Measurements from ENCODE around the gene PCDHB14.
"Not testable (repeated sequence)": the region's sequence is repeated elsewhere in the genome, so short reads cannot be mapped to it uniquely, and the experiment has no call there.

PCDHB14 gene

DNA sequence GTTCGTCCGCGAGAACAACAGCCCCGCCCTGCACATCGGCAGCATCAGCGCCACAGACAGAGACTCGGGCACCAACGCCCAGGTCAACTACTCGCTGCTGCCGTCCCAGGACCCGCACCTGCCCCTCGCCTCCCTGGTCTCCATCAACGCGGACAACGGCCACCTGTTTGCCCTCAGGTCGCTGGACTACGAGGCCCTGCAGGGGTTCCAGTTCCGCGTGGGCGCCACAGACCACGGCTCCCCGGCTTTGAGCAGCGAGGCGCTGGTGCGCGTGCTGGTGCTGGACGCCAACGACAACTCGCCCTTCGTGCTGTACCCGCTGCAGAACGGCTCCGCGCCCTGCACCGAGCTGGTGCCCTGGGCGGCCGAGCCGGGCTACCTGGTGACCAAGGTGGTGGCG is 12.9 kb upstream of the PCDHB14 start:
- H3K36me3 ChIP-seq (ENCODE audit: control insufficient read depth in 1 of 2, insufficient read depth in 2 of 2, low read length in 2 of 2); H3K27me3 ChIP-seq (ENCODE audit: control insufficient read depth in 1 of 2, insufficient read depth in 2 of 2, low read length in 2 of 2); H3K9ac ChIP-seq (ENCODE audit: low read depth in 1 of 2, low read length in 2 of 2); H3K27ac ChIP-seq (ENCODE audit: low read depth, low read length); H3K4me3 ChIP-seq (ENCODE audit: low read depth in 1 of 2, low read length in 2 of 2); H3K4me1 ChIP-seq (ENCODE audit: control insufficient read depth in 1 of 2, insufficient read depth in 2 of 2, low read length in 2 of 2): not testable (repeated sequence)
- peaks cover 4 to 13% of the 10 kb centered on the region in 2 donors for H3K9me3 ChIP-seq (ENCODE audit: control insufficient read depth in 1 of 2, low read length in 2 of 2)

DNA sequence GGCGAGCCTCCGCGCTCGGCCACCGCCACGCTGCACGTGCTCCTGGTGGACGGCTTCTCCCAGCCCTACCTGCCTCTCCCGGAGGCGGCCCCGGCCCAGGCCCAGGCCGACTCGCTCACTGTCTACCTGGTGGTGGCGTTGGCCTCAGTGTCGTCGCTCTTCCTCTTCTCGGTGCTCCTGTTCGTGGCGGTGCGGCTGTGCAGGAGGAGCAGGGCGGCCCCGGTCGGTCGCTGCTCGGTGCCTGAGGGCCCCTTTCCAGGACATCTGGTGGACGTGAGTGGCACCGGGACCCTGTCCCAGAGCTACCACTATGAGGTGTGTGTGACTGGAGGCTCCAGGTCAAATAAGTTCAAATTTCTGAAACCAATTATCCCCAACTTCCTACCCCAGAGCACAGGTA is 12.3 kb upstream of the PCDHB14 start:
- H3K27ac ChIP-seq (ENCODE audit: low read depth, low read length); H3K4me3 ChIP-seq (ENCODE audit: low read depth in 1 of 2, low read length in 2 of 2); H3K36me3 ChIP-seq (ENCODE audit: control insufficient read depth in 1 of 2, insufficient read depth in 2 of 2, low read length in 2 of 2); H3K4me1 ChIP-seq (ENCODE audit: control insufficient read depth in 1 of 2, insufficient read depth in 2 of 2, low read length in 2 of 2); H3K9ac ChIP-seq (ENCODE audit: low read depth in 1 of 2, low read length in 2 of 2); H3K27me3 ChIP-seq (ENCODE audit: control insufficient read depth in 1 of 2, insufficient read depth in 2 of 2, low read length in 2 of 2): not testable (repeated sequence)
- H3K9me3 ChIP-seq (ENCODE audit: control insufficient read depth in 1 of 2, low read length in 2 of 2): peaks cover 4 to 15% of the 10 kb centered on the region in 2 donors

DNA sequence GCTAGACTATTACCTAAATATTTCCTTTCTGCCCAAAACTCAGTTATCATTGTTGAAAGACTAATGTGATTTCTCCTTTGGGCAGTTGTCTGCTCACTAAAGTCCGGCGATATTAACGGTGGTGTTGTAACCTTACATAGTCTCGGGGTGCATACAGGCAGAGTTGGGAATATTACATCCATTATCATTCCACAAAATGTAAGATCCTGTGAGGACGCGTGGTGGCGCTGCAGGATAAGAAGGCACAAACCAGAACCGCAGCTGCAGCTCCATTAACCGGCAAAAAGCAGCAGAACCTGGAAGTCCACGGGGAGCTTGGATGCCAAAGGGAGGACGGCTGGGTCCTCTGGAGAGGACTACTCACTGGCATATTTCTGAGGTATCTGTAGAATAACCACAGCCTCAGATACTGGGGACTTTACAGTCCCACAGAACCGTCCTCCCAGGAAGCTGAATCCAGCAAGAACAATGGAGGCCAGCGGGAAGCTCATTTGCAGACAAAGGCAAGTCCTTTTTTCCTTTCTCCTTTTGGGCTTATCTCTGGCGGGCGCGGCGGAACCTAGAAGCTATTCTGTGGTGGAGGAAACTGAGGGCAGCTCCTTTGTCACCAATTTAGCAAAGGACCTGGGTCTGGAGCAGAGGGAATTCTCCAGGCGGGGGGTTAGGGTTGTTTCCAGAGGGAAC is 9.3 kb upstream of the PCDHB14 start, which contains the start of gene PCDHB13:
Gene PCDHB13 (plus strand): TSS at position 264 of the 684 bp plus-strand sequence. CDS start 205 bp downstream, at position 469.
- H3K4me1 ChIP-seq (ENCODE audit: control insufficient read depth in 1 of 2, insufficient read depth in 2 of 2, low read length in 2 of 2); H3K4me3 ChIP-seq (ENCODE audit: low read depth in 1 of 2, low read length in 2 of 2); H3K9ac ChIP-seq (ENCODE audit: low read depth in 1 of 2, low read length in 2 of 2); H3K36me3 ChIP-seq (ENCODE audit: control insufficient read depth in 1 of 2, insufficient read depth in 2 of 2, low read length in 2 of 2); H3K27ac ChIP-seq (ENCODE audit: low read depth, low read length); H3K27me3 ChIP-seq (ENCODE audit: control insufficient read depth in 1 of 2, insufficient read depth in 2 of 2, low read length in 2 of 2): not testable (repeated sequence)
- H3K9me3 ChIP-seq (ENCODE audit: control insufficient read depth in 1 of 2, low read length in 2 of 2): peaks cover 9 to 23% of the 10 kb centered on the region in 2 donors

GRCh38 chr5:141214583-141214982 is 8.6 kb upstream of the PCDHB14 start:
- H3K27me3 ChIP-seq (ENCODE audit: control insufficient read depth in 1 of 2, insufficient read depth in 2 of 2, low read length in 2 of 2); H3K4me1 ChIP-seq (ENCODE audit: control insufficient read depth in 1 of 2, insufficient read depth in 2 of 2, low read length in 2 of 2); H3K9ac ChIP-seq (ENCODE audit: low read depth in 1 of 2, low read length in 2 of 2); H3K36me3 ChIP-seq (ENCODE audit: control insufficient read depth in 1 of 2, insufficient read depth in 2 of 2, low read length in 2 of 2); H3K27ac ChIP-seq (ENCODE audit: low read depth, low read length); H3K4me3 ChIP-seq (ENCODE audit: low read depth in 1 of 2, low read length in 2 of 2): not testable (repeated sequence)
- H3K9me3 ChIP-seq (ENCODE audit: control insufficient read depth in 1 of 2, low read length in 2 of 2): peaks cover 6 to 23% of the 10 kb centered on the region in 2 donors

DNA sequence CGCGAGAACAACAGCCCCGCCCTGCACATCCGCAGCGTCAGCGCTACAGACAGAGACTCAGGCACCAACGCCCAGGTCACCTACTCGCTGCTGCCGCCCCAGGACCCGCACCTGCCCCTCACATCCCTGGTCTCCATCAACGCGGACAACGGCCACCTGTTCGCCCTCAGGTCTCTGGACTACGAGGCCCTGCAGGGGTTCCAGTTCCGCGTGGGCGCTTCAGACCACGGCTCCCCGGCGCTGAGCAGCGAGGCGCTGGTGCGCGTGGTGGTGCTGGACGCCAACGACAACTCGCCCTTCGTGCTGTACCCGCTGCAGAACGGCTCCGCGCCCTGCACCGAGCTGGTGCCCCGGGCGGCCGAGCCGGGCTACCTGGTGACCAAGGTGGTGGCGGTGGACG is 7.6 kb upstream of the PCDHB14 start:
- not testable (repeated sequence) for H3K27me3 ChIP-seq (ENCODE audit: control insufficient read depth in 1 of 2, insufficient read depth in 2 of 2, low read length in 2 of 2); H3K4me1 ChIP-seq (ENCODE audit: control insufficient read depth in 1 of 2, insufficient read depth in 2 of 2, low read length in 2 of 2); H3K36me3 ChIP-seq (ENCODE audit: control insufficient read depth in 1 of 2, insufficient read depth in 2 of 2, low read length in 2 of 2); H3K27ac ChIP-seq (ENCODE audit: low read depth, low read length); H3K4me3 ChIP-seq (ENCODE audit: low read depth in 1 of 2, low read length in 2 of 2); H3K9ac ChIP-seq (ENCODE audit: low read depth in 1 of 2, low read length in 2 of 2)
- H3K9me3 ChIP-seq (ENCODE audit: control insufficient read depth in 1 of 2, low read length in 2 of 2): peaks cover 8 to 17% of the 10 kb centered on the region in 2 donors

DNA sequence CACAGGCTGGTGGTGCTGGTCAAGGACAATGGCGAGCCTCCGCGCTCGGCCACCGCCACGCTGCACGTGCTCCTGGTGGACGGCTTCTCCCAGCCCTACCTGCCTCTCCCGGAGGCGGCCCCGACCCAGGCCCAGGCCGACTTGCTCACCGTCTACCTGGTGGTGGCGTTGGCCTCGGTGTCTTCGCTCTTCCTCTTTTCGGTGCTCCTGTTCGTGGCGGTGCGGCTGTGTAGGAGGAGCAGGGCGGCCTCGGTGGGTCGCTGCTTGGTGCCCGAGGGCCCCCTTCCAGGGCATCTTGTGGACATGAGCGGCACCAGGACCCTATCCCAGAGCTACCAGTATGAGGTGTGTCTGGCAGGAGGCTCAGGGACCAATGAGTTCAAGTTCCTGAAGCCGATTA is 7.1 kb upstream of the PCDHB14 start:
- not testable (repeated sequence) for H3K4me3 ChIP-seq (ENCODE audit: low read depth in 1 of 2, low read length in 2 of 2); H3K36me3 ChIP-seq (ENCODE audit: control insufficient read depth in 1 of 2, insufficient read depth in 2 of 2, low read length in 2 of 2); H3K4me1 ChIP-seq (ENCODE audit: control insufficient read depth in 1 of 2, insufficient read depth in 2 of 2, low read length in 2 of 2); H3K27me3 ChIP-seq (ENCODE audit: control insufficient read depth in 1 of 2, insufficient read depth in 2 of 2, low read length in 2 of 2); H3K27ac ChIP-seq (ENCODE audit: low read depth, low read length); H3K9ac ChIP-seq (ENCODE audit: low read depth in 1 of 2, low read length in 2 of 2)
- H3K9me3 ChIP-seq (ENCODE audit: control insufficient read depth in 1 of 2, low read length in 2 of 2): peaks cover 8 to 17% of the 10 kb centered on the region in 2 donors

- not testable (repeated sequence) for H3K27me3 ChIP-seq (ENCODE audit: control insufficient read depth in 1 of 2, insufficient read depth in 2 of 2, low read length in 2 of 2); H3K27ac ChIP-seq (ENCODE audit: low read depth, low read length); H3K4me1 ChIP-seq (ENCODE audit: control insufficient read depth in 1 of 2, insufficient read depth in 2 of 2, low read length in 2 of 2); H3K4me3 ChIP-seq (ENCODE audit: low read depth in 1 of 2, low read length in 2 of 2); H3K9ac ChIP-seq (ENCODE audit: low read depth in 1 of 2, low read length in 2 of 2); H3K36me3 ChIP-seq (ENCODE audit: control insufficient read depth in 1 of 2, insufficient read depth in 2 of 2, low read length in 2 of 2)
- H3K9me3 ChIP-seq (ENCODE audit: control insufficient read depth in 1 of 2, low read length in 2 of 2): peaks cover 10 to 11% of the 10 kb centered on the region in 2 donors
Measured at GRCh38 chr5:141224844-141225243, 1.7 kb downstream of the PCDHB14 start.

DNA sequence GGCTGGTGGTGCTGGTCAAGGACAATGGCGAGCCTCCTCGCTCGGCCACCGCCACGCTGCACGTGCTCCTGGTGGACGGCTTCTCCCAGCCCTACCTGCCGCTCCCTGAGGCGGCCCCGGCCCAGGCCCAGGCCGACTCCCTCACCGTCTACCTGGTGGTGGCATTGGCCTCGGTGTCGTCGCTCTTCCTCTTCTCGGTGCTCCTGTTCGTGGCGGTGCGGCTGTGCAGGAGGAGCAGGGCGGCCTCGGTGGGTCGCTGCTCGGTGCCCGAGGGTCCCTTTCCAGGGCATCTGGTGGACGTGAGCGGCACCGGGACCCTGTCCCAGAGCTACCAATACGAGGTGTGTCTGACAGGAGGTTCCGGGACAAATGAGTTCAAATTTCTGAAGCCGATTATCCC is 2.3 kb downstream of the PCDHB14 start:
- peaks cover 10 to 12% of the 10 kb centered on the region in 2 donors for H3K9me3 ChIP-seq (ENCODE audit: control insufficient read depth in 1 of 2, low read length in 2 of 2)
- not testable (repeated sequence) for H3K4me1 ChIP-seq (ENCODE audit: control insufficient read depth in 1 of 2, insufficient read depth in 2 of 2, low read length in 2 of 2); H3K27me3 ChIP-seq (ENCODE audit: control insufficient read depth in 1 of 2, insufficient read depth in 2 of 2, low read length in 2 of 2); H3K9ac ChIP-seq (ENCODE audit: low read depth in 1 of 2, low read length in 2 of 2); H3K4me3 ChIP-seq (ENCODE audit: low read depth in 1 of 2, low read length in 2 of 2); H3K27ac ChIP-seq (ENCODE audit: low read depth, low read length); H3K36me3 ChIP-seq (ENCODE audit: control insufficient read depth in 1 of 2, insufficient read depth in 2 of 2, low read length in 2 of 2)

DNA sequence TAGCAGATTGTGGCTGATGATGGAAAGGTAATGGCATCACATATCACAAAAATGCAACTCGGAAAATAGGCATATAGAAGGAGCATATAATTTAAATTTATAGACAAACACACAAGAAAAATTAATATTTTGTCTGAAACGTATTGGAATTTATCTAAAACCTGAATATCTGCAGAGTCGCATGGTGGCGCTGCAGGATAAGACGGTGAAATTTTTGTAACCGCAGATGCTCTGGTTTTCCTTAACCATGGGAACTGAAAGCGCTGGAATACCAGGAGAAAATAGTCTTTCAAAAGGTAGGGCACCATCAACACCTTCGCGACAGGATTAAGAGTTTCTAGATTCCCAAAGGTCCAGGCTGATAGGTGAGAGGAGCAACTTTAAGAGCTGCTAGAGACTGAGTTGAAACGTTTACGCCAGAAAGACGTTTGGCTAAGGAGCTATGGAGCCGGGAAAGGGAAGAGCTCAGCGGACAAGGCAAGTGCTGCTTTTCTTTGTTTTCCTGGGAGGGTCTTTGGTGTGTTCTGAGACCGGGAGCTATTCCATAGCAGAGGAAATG is 11.0 kb downstream of the PCDHB14 start:
- no peaks in the 10 kb centered on the region for H3K27me3 ChIP-seq (ENCODE audit: control insufficient read depth in 1 of 2, insufficient read depth in 2 of 2, low read length in 2 of 2)
- no peaks in the 10 kb centered on the region for H3K36me3 ChIP-seq (ENCODE audit: control insufficient read depth in 1 of 2, insufficient read depth in 2 of 2, low read length in 2 of 2)
- H3K27ac ChIP-seq (ENCODE audit: low read depth, low read length): no peak overlapping the region
- no peaks in the 10 kb centered on the region for H3K4me1 ChIP-seq (ENCODE audit: control insufficient read depth in 1 of 2, insufficient read depth in 2 of 2, low read length in 2 of 2)
- H3K9me3 ChIP-seq (ENCODE audit: control insufficient read depth in 1 of 2, low read length in 2 of 2): peaks cover 25 to 42% of the 10 kb centered on the region in 2 donors
- H3K4me3 ChIP-seq (ENCODE audit: low read depth in 1 of 2, low read length in 2 of 2): peak overlapping the region in 1 of 2 donors; percentile 17
- no peak overlapping the region for H3K9ac ChIP-seq (ENCODE audit: low read depth in 1 of 2, low read length in 2 of 2)

DNA sequence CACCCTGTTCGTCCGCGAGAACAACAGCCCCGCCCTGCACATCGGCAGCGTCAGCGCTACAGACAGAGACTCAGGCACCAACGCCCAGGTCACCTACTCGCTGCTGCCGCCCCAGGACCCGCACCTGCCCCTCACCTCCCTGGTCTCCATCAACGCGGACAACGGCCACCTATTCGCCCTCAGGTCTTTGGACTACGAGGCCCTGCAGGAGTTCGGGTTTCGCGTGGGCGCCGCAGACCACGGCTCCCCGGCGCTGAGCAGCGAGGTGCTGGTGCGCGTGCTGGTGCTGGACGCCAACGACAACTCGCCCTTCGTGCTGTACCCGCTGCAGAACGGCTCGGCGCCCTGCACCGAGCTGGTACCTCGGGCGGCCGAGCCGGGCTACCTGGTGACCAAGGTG is 12.8 kb downstream of the PCDHB14 start:
- H3K9me3 ChIP-seq (ENCODE audit: control insufficient read depth in 1 of 2, low read length in 2 of 2): peaks cover 30 to 53% of the 10 kb centered on the region in 2 donors
- H3K36me3 ChIP-seq (ENCODE audit: control insufficient read depth in 1 of 2, insufficient read depth in 2 of 2, low read length in 2 of 2); H3K9ac ChIP-seq (ENCODE audit: low read depth in 1 of 2, low read length in 2 of 2); H3K27me3 ChIP-seq (ENCODE audit: control insufficient read depth in 1 of 2, insufficient read depth in 2 of 2, low read length in 2 of 2); H3K4me1 ChIP-seq (ENCODE audit: control insufficient read depth in 1 of 2, insufficient read depth in 2 of 2, low read length in 2 of 2); H3K4me3 ChIP-seq (ENCODE audit: low read depth in 1 of 2, low read length in 2 of 2); H3K27ac ChIP-seq (ENCODE audit: low read depth, low read length): not testable (repeated sequence)
